Measurements from ENCODE around the gene CEP350.

DNA sequence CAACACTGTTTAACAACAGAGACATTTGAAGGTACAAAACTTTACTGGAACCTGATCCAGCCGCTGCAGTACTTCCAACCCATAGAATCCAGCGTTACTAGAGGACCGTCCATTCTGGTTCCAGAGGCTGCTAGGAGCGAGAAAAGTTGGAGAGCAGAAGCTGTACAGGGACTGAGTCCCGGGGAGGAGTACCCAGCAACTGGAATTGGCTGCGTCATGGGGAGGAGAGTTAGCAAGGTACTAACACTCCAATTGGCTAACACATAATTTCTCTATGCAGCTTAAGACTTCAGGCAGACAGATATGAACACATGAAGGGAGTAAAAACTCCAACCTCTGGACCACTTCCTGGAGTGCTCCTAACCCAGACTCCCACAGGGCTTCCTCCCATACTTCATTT, 198.0 kb downstream of the CEP350 start:
- TF ChIP-seq FOSL1 (IDR thresholded peaks at IDR 0.05; ENCODE audit: low read depth) = no peak
- no peak for TF ChIP-seq POLR2A (IDR thresholded peaks at IDR 0.05; ENCODE audit: borderline replicate concordance, extremely low read depth, insufficient read depth, insufficient read length)

All from HCT116 (cell line).